Measurements from ENCODE around the gene WASHC3. TPM values are rescaled to one million over a fixed set of nuclear protein-coding genes. Genes with fewer than 3 reads are reported as not detected.

Gene WASHC3
- total RNA-seq, 4 donors from 2014 or later = 80.4 to 106 (median 87.1) TPM

DNA sequence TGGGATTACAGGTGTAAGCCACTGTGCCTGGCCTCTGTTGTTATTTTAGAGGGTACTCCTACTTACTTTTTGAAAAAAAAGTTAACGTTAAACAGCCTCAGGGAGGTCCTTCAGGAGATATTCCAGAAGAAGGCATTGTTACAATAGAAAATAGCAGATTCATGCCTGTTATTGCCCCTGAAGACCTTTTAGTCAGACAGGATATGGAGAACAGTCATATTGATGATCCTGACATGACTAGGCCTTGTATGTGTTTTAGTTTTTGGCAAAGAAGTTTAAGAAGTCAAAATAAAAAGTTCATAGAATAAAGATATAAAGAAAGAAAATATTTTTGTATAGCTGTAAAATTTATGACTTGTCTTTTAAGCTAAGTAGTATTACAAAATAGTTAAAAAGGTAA lies 45.3 kb downstream of the WASHC3 start:
- no peaks in the 10 kb centered on the region for H3K9me3 ChIP-seq
- no peak overlapping the region for H3K27ac ChIP-seq
- no peak for ATAC-seq
- peaks cover 0 to 48% of the 10 kb centered on the region in 2 donors for H3K36me3 ChIP-seq
- WGBS, 2 donors (ENCODE audit: low coverage in 1 of 2) = 100% methylated on average over 1 of the region's 1 CpG
- TF ChIP-seq POLR2AphosphoS5 (IDR thresholded peaks at IDR 0.05) (no peak), POLR2A (IDR thresholded peaks at IDR 0.05) (no peak), CTCF (IDR thresholded peaks at IDR 0.05) (no peak)
- H3K27me3 ChIP-seq = no peaks in the 10 kb centered on the region
- no peak overlapping the region for H3K4me3 ChIP-seq
- peaks cover 0 to 5% (median 0%) of the 10 kb centered on the region in 3 donors for H3K4me1 ChIP-seq

GRCh38 chr12:102010265-102010994 lies 51.4 kb downstream of the WASHC3 start:
- Histone ChIP-seq H3K4me1 (no peaks in the 10 kb centered on the region), H3K9me3 (no peaks in the 10 kb centered on the region), H3K36me3 (peaks cover 0 to 52% of the 10 kb centered on the region in 2 donors), H3K27ac (no peak overlapping the region), H3K27me3 (no peaks in the 10 kb centered on the region), H3K4me3 (no peak overlapping the region)
- no peak for ATAC-seq
- 79 to 82% methylated on average over 6 to 8 of the region's 8 CpGs for WGBS, 2 donors (ENCODE audit: low coverage in 1 of 2)
- TF ChIP-seq POLR2AphosphoS5 (IDR thresholded peaks at IDR 0.05) = no peak
- no peak for TF ChIP-seq CTCF (IDR thresholded peaks at IDR 0.05)
- no peak for TF ChIP-seq POLR2A (IDR thresholded peaks at IDR 0.05)
- TF ChIP-seq EP300 (IDR thresholded peaks at IDR 0.05) = no peak

- 100% methylated on average over 1 to 3 of the region's 3 CpGs for WGBS, 2 donors (ENCODE audit: low coverage in 1 of 2)
- ATAC-seq = no peak
- H3K36me3 ChIP-seq = peaks cover 0 to 48% of the 10 kb centered on the region in 2 donors
- TF ChIP-seq EP300 (IDR thresholded peaks at IDR 0.05) (no peak), POLR2AphosphoS5 (IDR thresholded peaks at IDR 0.05) (no peak), CTCF (IDR thresholded peaks at IDR 0.05) (no peak), POLR2A (IDR thresholded peaks at IDR 0.05) (no peak)
- no peak overlapping the region for H3K4me3 ChIP-seq
- no peaks in the 10 kb centered on the region for H3K4me1 ChIP-seq
- H3K9me3 ChIP-seq = no peaks in the 10 kb centered on the region
- H3K27me3 ChIP-seq = no peaks in the 10 kb centered on the region
- no peak overlapping the region for H3K27ac ChIP-seq
Observed at GRCh38 chr12:102009796-102010195, 52.0 kb downstream of the WASHC3 start.

- 78% methylated on average over 1 of the region's 1 CpG; no CpG with 5 or more reads in 1 of the 2 donors for WGBS, 2 donors (ENCODE audit: low coverage in 1 of 2)
- no peak for ATAC-seq
- no peaks in the 10 kb centered on the region for H3K9me3 ChIP-seq
- H3K36me3 ChIP-seq = peaks cover 0 to 48% of the 10 kb centered on the region in 2 donors
- no peak overlapping the region for H3K4me3 ChIP-seq
- no peaks in the 10 kb centered on the region for H3K27me3 ChIP-seq
- H3K4me1 ChIP-seq = no peaks in the 10 kb centered on the region
- no peak for TF ChIP-seq POLR2A (IDR thresholded peaks at IDR 0.05)
- no peak for TF ChIP-seq POLR2AphosphoS5 (IDR thresholded peaks at IDR 0.05)
- no peak for TF ChIP-seq EP300 (IDR thresholded peaks at IDR 0.05)
- TF ChIP-seq CTCF (IDR thresholded peaks at IDR 0.05) = no peak
- no peak overlapping the region for H3K27ac ChIP-seq
Observed at GRCh38 chr12:102008615-102009126, 53.1 kb downstream of the WASHC3 start.

- Histone ChIP-seq H3K27ac (no peak overlapping the region), H3K4me1 (no peaks in the 10 kb centered on the region), H3K4me3 (no peak overlapping the region), H3K36me3 (peaks cover 0 to 13% of the 10 kb centered on the region in 2 donors), H3K27me3 (no peaks in the 10 kb centered on the region), H3K9me3 (no peaks in the 10 kb centered on the region)
- WGBS, 2 donors (ENCODE audit: low coverage in 1 of 2) = 71 to 95% methylated on average over 3 to 4 of the region's 5 CpGs
- no peak for ATAC-seq
- TF ChIP-seq POLR2AphosphoS5 (IDR thresholded peaks at IDR 0.05) (no peak), EP300 (IDR thresholded peaks at IDR 0.05) (no peak), POLR2A (IDR thresholded peaks at IDR 0.05) (no peak), CTCF (IDR thresholded peaks at IDR 0.05) (no peak)
Observed at GRCh38 chr12:102005256-102005655, 56.5 kb downstream of the WASHC3 start.
